HG02798 (cell line): ENCODE measurements around the gene TARBP2.

Source experiments
- ATAC-seq: cut with Tn5 transposase; IDR thresholded peaks from one replicate; pipeline ENCODE4 v1.9.1; 2021; ENCODE audit warnings: mild to moderate bottlenecking; ENCODE audit not compliant: unreplicated experiment, poor library complexity

The TARBP2 gene

GRCh38 chr12:53492830-53493609 lies 8.1 kb upstream of the TARBP2 start:
- ATAC-seq, result peak; percentile 97

GRCh38 chr12:53493610-53494391 lies 7.3 kb upstream of the TARBP2 start:
- ATAC-seq, result no peak

- no peak for ATAC-seq
Observed at GRCh38 chr12:53495903-53496751, 5.0 kb upstream of the TARBP2 start.

GRCh38 chr12:53496752-53497032 lies 4.4 kb upstream of the TARBP2 start:
- ATAC-seq, result no peak

- no peak for ATAC-seq
Observed at GRCh38 chr12:53497461-53497860, 3.6 kb upstream of the TARBP2 start.

- ATAC-seq, result no peak
Observed at GRCh38 chr12:53498235-53498630, 2.9 kb upstream of the TARBP2 start.

GRCh38 chr12:53499266-53500141 lies 1.6 kb upstream of the TARBP2 start, which contains the start of gene MAP3K12:
TSS of gene MAP3K12 (minus strand) at chr12:53499458. CDS start at chr12:53487391, 12,067 bp downstream.
- no peak for ATAC-seq

- ATAC-seq, result no peak
Observed at GRCh38 chr12:53500142-53500775, 824 bp upstream of the TARBP2 start.

- ATAC-seq, result no peak
Observed at GRCh38 chr12:53501615-53502181, 615 bp downstream of the TARBP2 start.

- no peak for ATAC-seq
Observed at GRCh38 chr12:53502331-53502730, 1.2 kb downstream of the TARBP2 start.

GRCh38 chr12:53502983-53503728 lies 2.1 kb downstream of the TARBP2 start:
- ATAC-seq, result no peak

GRCh38 chr12:53504004-53504920 lies 3.2 kb downstream of the TARBP2 start:
- ATAC-seq, result no peak

GRCh38 chr12:53505086-53505485 lies 4.0 kb downstream of the TARBP2 start:
- no peak for ATAC-seq

- no peak for ATAC-seq
Observed at GRCh38 chr12:53505555-53506449, 4.7 kb downstream of the TARBP2 start.

- no peak for ATAC-seq
Observed at GRCh38 chr12:53506450-53506785, 5.3 kb downstream of the TARBP2 start.

- no peak for ATAC-seq
Observed at GRCh38 chr12:53506881-53507602, 6.0 kb downstream of the TARBP2 start, which contains the start of gene NPFF. TSS of gene NPFF (minus strand) at chr12:53507484. CDS start at chr12:53507474, 10 bp downstream.
